H9 (cell line): ENCODE results near the gene DDX25. TPM values are rescaled to one million over a fixed set of nuclear protein-coding genes. Genes with fewer than 3 reads are reported as not detected.
A peak's percentile ranks its signal among the peaks of the same experiment; 100 is the strongest.
"Not testable (repeated sequence)": the region's sequence is repeated elsewhere in the genome, so short reads cannot be mapped to it uniquely, and the experiment has no call there.

Source experiments
- DNase-seq: peaks from one replicate; pipeline ENCODE4 v3.0.0-alpha.2; 2017
- H2AFZ ChIP-seq: one replicate; pipeline ENCODE4 v1.6.1; 2013; ENCODE audit warnings: mild to moderate bottlenecking, low read length, control low read depth, moderate library complexity
- H2AK5ac ChIP-seq: 2 replicates; pipeline ENCODE4 v1.6.1; 2013; ENCODE audit warnings: low read length, control low read depth, mixed read lengths; ENCODE audit not compliant: insufficient read length
- H2BK120ac ChIP-seq: one replicate; pipeline ENCODE4 v1.6.1; 2013; ENCODE audit warnings: low read depth, mild to moderate bottlenecking, low read length, control low read depth, inconsistent platforms; ENCODE audit not compliant: poor library complexity, severe bottlenecking
- H2BK12ac ChIP-seq: 2 replicates; pipeline ENCODE4 v1.6.1; 2013; ENCODE audit warnings: low read length, control low read depth, mixed read lengths, low read depth; ENCODE audit not compliant: insufficient read length
- H2BK15ac ChIP-seq: 2 replicates; pipeline ENCODE4 v1.6.1; 2013; ENCODE audit warnings: low read depth, low read length, control low read depth
- H2BK20ac ChIP-seq: one replicate; pipeline ENCODE4 v1.6.1; 2013; ENCODE audit warnings: low read depth, mild to moderate bottlenecking, low read length, control low read depth, inconsistent platforms; ENCODE audit not compliant: poor library complexity, severe bottlenecking
- H2BK5ac ChIP-seq: 2 replicates; pipeline ENCODE4 v1.6.1; 2013; ENCODE audit warnings: low read length, control low read depth, mixed read lengths; ENCODE audit not compliant: insufficient read length
- H3K14ac ChIP-seq: 2 replicates; pipeline ENCODE4 v1.6.1; 2013; ENCODE audit warnings: low read length, control low read depth; ENCODE audit not compliant: insufficient read depth
- H3K18ac ChIP-seq: 2 replicates; pipeline ENCODE4 v1.6.1; 2013; ENCODE audit warnings: low read depth, mild to moderate bottlenecking, mixed read lengths, low read length, control low read depth; ENCODE audit not compliant: insufficient read length
- H3K23ac ChIP-seq: 2 replicates; pipeline ENCODE4 v1.6.1; 2013; ENCODE audit warnings: low read length, control low read depth, mixed read lengths, low read depth; ENCODE audit not compliant: insufficient read length
- H3K23me2 ChIP-seq: 2 replicates; pipeline ENCODE4 v1.6.1; 2013; ENCODE audit warnings: low read depth, mild to moderate bottlenecking, mixed read lengths, low read length, control low read depth; ENCODE audit not compliant: insufficient read length, poor library complexity, severe bottlenecking
- H3K27ac ChIP-seq: 2 replicates; pipeline ENCODE4 v1.5.1; 2013; ENCODE audit warnings: low read length, control low read depth, mixed read lengths, low read depth; ENCODE audit not compliant: insufficient read length
- H3K27me3 ChIP-seq: 2 replicates; pipeline ENCODE4 v1.6.1; 2013; ENCODE audit warnings: low read length, control low read depth, inconsistent platforms; ENCODE audit not compliant: insufficient read depth
- H3K4ac ChIP-seq: 2 replicates; pipeline ENCODE4 v1.6.1; 2013; ENCODE audit warnings: low read depth, mild to moderate bottlenecking, control low read depth, inconsistent platforms, low read length, moderate library complexity
- H3K4me1 ChIP-seq: 2 replicates; pipeline ENCODE4 v1.6.1; 2013; ENCODE audit warnings: low read length, control low read depth, inconsistent platforms; ENCODE audit not compliant: insufficient read depth
- H3K4me2 ChIP-seq: 2 replicates; pipeline ENCODE4 v1.6.1; 2013; ENCODE audit warnings: low read length, control low read depth, mixed read lengths; ENCODE audit not compliant: insufficient read length, insufficient read depth
- H3K56ac ChIP-seq: 2 replicates; pipeline ENCODE4 v1.6.1; 2013; ENCODE audit warnings: low read depth, mild to moderate bottlenecking, mixed read lengths, low read length, control low read depth; ENCODE audit not compliant: insufficient read length
- H3K79me1 ChIP-seq: 2 replicates; pipeline ENCODE4 v1.6.1; 2013; ENCODE audit warnings: low read depth, mild to moderate bottlenecking, moderate library complexity, low read length, control low read depth, inconsistent platforms; ENCODE audit not compliant: insufficient read depth, poor library complexity, severe bottlenecking
- H3K79me2 ChIP-seq: 2 replicates; pipeline ENCODE4 v1.6.1; 2013; ENCODE audit warnings: low read length, control low read depth, inconsistent platforms; ENCODE audit not compliant: insufficient read depth
- H3K9ac ChIP-seq: 2 replicates; pipeline ENCODE4 v1.6.1; 2013; ENCODE audit warnings: low read length, control low read depth, mixed read lengths; ENCODE audit not compliant: insufficient read length; ENCODE audit errors: extremely low read depth
- H3K9me3 ChIP-seq: one replicate; pipeline ENCODE4 v1.6.1; 2013; ENCODE audit warnings: low read depth, low read length, inconsistent platforms; ENCODE audit not compliant: control insufficient read depth
- H3T11ph ChIP-seq: one replicate; pipeline ENCODE4 v1.6.1; 2013; ENCODE audit warnings: mild to moderate bottlenecking, low read length, control low read depth, inconsistent platforms
- H4K20me1 ChIP-seq: one replicate; pipeline ENCODE4 v1.6.1; 2013; ENCODE audit not compliant: control insufficient read depth, insufficient read length, insufficient read depth
- H4K5ac ChIP-seq: 2 replicates; pipeline ENCODE4 v1.6.1; 2013; ENCODE audit warnings: low read depth, mild to moderate bottlenecking, mixed read lengths, low read length, control low read depth; ENCODE audit not compliant: insufficient read length
- H4K8ac ChIP-seq: replicated peaks from 2 replicates; pipeline ENCODE4 v1.6.1; 2013; ENCODE audit warnings: low read length, control low read depth, mixed read lengths, low read depth; ENCODE audit not compliant: insufficient read length
- H4K91ac ChIP-seq: 2 replicates; pipeline ENCODE4 v1.6.1; 2013; ENCODE audit warnings: low read depth, mild to moderate bottlenecking, moderate library complexity, mixed read lengths, low read length, control low read depth; ENCODE audit not compliant: insufficient read length
- H3K27ac Mint-ChIP-seq, 3 experiments: 2 replicates in 2 of 3; 3 replicates in 1 of 3; pipeline ENCODE4 v1.8.0; 2020 to 2021; ENCODE audit warnings: mixed read lengths in 3 of 3, mild to moderate bottlenecking in 1 of 3, moderate library complexity in 1 of 3
- H3K27me3 Mint-ChIP-seq: 2 replicates; pipeline ENCODE4 v1.8.0; 2021; ENCODE audit warnings: low read depth, mild to moderate bottlenecking, moderate library complexity, mixed read lengths
- H3K36me3 Mint-ChIP-seq, 3 experiments: 2 replicates in 2 of 3; 3 replicates in 1 of 3; pipeline ENCODE4 v1.8.0; 2020 to 2021; ENCODE audit warnings: low read depth in 3 of 3, mixed read lengths in 3 of 3; ENCODE audit not compliant: insufficient read depth in 1 of 3
- H3K4me1 Mint-ChIP-seq, 2 experiments: 2 replicates each; pipeline ENCODE4 v1.8.0; 2020; ENCODE audit warnings: mixed read lengths in 2 of 2
- H3K4me3 Mint-ChIP-seq, 2 experiments: 2 replicates in 1 of 2; 3 replicates in 1 of 2; pipeline ENCODE4 v1.8.0; 2020 to 2021; ENCODE audit warnings: mild to moderate bottlenecking in 2 of 2, mixed read lengths in 2 of 2, moderate library complexity in 1 of 2
- H3K9me3 Mint-ChIP-seq, 2 experiments: 2 replicates in 1 of 2; 3 replicates in 1 of 2; pipeline ENCODE4 v1.8.0; 2020; ENCODE audit warnings: mild to moderate bottlenecking in 2 of 2, mixed read lengths in 2 of 2, moderate library complexity in 1 of 2
- CTCF ChIP-seq: fragments of 200-600 bp; sonication (generic); conservative IDR thresholded peaks from 3 replicates; pipeline ENCODE4 v1.8.0; 2021; ENCODE audit warnings: antibody characterized with exemption, mild to moderate bottlenecking
- WGBS: extraction: QIAGEN DNeasy Blood & Tissue Kit; methylation state at CpG from one replicate; pipeline ENCODE4 v1.1.7; 2013; ENCODE audit warnings: missing lambda C conversion rate, low lambda C conversion rate, mixed read lengths; ENCODE audit not compliant: insufficient read length; ENCODE audit errors: extremely low coverage; 5-methylcytosine and 5-hydroxymethylcytosine counted together
- total RNA-seq: library from RNA; stranded (reverse); gene quantifications from 2 replicates; pipeline ENCODE4 v1.2.1, GENCODE V29; 2021

Gene DDX25
- total RNA-seq, 1 experiment from 2014 or later = 6.9 TPM

GRCh38 chr11:125914601-125915000 lies 10.3 kb downstream of the DDX25 start:
- H3K79me1 ChIP-seq, H2BK120ac ChIP-seq, H3K4ac ChIP-seq, DNase-seq, H3K27ac Mint-ChIP-seq, H4K8ac ChIP-seq, H3K56ac ChIP-seq, H3K4me1 ChIP-seq, H3K79me2 ChIP-seq, H3K4me1 Mint-ChIP-seq, H3T11ph ChIP-seq, H2BK12ac ChIP-seq, H4K5ac ChIP-seq, H3K23ac ChIP-seq, H2BK20ac ChIP-seq, H2BK15ac ChIP-seq, H3K23me2 ChIP-seq, H4K20me1 ChIP-seq, H2AK5ac ChIP-seq, H3K4me2 ChIP-seq, H3K36me3 Mint-ChIP-seq, H3K27me3 ChIP-seq, H2AFZ ChIP-seq, H3K9me3 ChIP-seq, H4K91ac ChIP-seq, H3K27me3 Mint-ChIP-seq, H3K9me3 Mint-ChIP-seq, H2BK5ac ChIP-seq, H3K4me3 Mint-ChIP-seq, H3K9ac ChIP-seq, H3K27ac ChIP-seq, H3K18ac ChIP-seq, H3K14ac ChIP-seq: not testable (repeated sequence)
- WGBS = no CpG with 5 or more reads among the region's 3 CpGs
- TF ChIP-seq CTCF = peak; percentile 57
